ENCODE results near the gene FNTB. TPM values are rescaled to one million over a fixed set of nuclear protein-coding genes. Genes with fewer than 3 reads are reported as not detected.
"Not testable (repeated sequence)": the region's sequence is repeated elsewhere in the genome, so short reads cannot be mapped to it uniquely, and the experiment has no call there.

The FNTB gene
- polyA plus RNA-seq, 4 donors = 26.1 to 36.3 (median 30.6) TPM

DNA sequence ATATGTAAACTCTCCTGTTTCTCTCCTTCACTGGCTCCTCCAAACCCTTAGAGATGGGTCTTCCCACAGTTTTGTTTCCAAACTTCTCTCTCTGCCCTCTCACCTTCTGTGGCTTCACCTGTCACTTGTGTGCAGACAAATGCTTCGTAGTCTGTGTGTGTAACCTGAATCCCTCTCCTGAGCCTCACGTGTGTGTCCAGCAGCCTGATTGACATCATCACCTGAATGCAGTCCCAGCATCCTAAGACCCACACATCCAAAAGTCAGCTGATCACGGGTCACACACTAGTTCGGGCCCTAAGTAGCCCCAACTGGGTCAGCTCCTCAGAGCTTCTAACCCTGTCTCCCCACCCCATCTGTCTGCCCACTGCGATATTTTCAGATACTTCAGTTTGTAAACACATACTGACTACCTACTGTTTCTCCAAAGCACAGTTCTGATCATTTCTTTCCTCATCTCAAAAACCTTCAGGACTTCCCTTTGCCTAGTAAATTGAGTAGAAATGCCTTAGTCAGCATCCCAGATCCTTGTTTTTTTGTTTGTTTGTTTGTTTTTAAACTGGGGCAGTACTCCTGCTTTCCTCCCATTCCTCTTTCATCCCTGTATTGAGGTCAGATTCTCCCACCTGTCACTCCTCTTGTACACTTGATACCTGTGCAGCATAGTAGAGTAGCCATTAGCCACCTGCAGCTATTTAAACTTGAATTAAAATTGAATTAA, 23.7 kb downstream of the FNTB start:
- DNase-seq (ENCODE audit: low read depth in 4 of 4, low spot score in 3 of 4) = no peak

GRCh38 chr14:65011538-65011937, 24.8 kb downstream of the FNTB start:
- no peak for DNase-seq (ENCODE audit: low read depth in 4 of 4, low spot score in 3 of 4)

DNA sequence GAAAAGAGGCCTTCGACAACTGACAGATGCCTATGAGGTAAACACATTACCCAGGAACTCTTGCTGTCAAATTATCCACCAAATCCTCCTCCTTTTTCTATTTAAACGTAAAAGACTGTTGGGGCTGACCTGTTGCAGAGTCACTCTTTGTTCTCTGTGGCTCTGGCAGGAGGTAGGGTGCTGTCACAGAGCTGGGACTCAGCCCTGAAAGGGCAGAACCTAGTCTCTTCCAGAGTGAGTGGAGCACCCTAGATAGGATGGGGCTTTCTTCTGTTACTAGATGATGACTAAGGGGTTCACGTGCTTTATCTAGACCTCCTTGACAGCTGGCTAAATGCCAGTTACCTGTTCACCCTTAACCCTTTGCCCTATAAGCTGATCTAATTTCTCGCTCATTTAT, 25.7 kb downstream of the FNTB start:
- DNase-seq (ENCODE audit: low read depth in 4 of 4, low spot score in 3 of 4) = no peak

DNA sequence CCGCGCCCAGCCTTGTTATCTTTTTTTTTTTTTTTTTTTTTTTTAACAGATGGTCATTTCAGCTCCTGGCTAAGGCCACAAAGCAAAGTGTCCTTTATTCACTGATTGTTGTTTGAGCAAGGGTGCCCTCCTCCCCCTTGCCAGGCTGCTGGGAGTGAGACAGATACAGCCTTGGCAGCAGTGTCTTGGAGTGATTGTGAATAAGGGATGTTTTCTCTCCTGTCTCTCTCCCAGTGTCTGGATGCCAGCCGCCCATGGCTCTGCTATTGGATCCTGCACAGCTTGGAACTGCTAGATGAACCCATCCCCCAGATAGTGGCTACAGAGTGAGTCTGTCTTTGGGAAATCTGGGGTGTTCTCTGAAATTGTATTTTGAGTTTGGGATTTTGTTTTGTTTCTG, 28.7 kb downstream of the FNTB start:
- DNase-seq (ENCODE audit: low read depth in 4 of 4, low spot score in 3 of 4) = no peak

DNA sequence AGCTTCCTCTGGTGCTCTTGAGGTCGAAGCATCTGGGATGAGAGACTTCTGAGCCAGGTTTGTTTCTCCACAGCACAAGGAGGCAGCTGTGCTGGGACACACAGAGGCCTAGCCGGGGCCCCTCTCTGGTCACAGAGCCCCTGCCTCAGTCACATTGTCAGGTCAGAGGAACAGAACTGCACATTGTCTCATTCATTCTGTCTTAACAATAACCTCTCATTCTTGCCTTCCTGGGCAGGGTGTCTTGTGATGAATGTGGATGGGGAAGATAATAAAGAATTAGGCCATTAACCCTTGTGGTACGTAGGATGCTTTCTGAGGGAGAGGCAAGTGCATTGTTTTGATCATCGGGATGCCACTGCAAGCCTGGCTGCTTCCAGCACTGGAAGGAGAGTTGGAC, 29.8 kb downstream of the FNTB start:
- DNase-seq (ENCODE audit: low read depth in 4 of 4, low spot score in 3 of 4) = no peak

DNA sequence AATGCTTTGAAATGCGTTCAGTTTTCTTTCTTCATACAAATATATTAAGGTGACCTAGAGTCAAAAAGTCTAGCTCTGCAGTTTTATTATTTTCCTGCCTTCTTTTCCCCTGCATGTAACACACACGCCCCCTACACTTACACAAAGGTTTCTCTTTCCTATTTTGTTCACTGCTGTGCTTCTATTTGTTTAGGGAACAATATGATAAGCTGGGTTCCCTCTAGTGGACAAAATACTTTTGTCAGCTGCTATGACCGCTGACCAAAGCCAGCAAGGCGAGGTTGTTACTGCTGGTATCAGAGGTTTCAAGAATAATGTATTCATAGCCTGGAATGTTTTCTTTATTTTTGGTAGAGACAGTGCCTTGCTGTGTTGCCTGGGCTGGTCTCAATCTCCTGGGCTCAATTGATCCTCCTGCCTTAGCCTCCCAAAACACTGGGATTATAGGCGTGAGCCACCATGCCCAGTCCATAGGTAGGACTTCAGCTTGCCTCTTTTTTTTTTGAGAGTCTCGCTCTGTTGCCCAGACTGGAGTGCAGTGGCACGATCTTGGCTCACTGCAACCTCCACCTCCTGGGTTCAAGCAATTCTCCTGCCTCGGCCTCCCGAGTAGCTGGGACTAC, 33.4 kb downstream of the FNTB start:
- DNase-seq (ENCODE audit: low read depth in 4 of 4, low spot score in 3 of 4) = peak; percentile 34 to 65 (median 57)

- DNase-seq (ENCODE audit: low read depth in 4 of 4, low spot score in 3 of 4) = no peak
These were observed 38.3 kb downstream of the FNTB start for GRCh38 chr14:65024957-65025356.

DNA sequence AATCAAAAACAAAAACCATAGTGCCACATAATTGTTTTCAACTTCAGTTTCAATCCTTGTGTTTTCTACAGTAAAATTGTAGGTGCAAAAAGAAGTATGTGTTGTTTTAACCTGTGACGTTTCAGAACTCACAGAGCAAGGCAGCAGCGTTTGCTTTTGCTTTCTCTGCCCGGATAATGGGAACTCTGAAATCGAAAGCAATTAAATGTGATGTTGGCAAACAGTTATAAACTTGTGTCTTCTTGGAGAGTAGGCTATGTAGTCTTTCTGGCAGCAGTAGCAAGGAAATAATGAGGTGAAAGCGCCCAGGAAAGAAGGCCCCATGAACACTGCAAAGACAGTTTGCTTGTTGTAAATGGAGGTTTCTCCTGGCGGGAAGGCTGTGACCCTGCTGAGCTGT, 39.1 kb downstream of the FNTB start:
- no peak for DNase-seq (ENCODE audit: low read depth in 4 of 4, low spot score in 3 of 4)

GRCh38 chr14:65026526-65026925, 39.8 kb downstream of the FNTB start:
- no peak for DNase-seq (ENCODE audit: low read depth in 4 of 4, low spot score in 3 of 4)

DNA sequence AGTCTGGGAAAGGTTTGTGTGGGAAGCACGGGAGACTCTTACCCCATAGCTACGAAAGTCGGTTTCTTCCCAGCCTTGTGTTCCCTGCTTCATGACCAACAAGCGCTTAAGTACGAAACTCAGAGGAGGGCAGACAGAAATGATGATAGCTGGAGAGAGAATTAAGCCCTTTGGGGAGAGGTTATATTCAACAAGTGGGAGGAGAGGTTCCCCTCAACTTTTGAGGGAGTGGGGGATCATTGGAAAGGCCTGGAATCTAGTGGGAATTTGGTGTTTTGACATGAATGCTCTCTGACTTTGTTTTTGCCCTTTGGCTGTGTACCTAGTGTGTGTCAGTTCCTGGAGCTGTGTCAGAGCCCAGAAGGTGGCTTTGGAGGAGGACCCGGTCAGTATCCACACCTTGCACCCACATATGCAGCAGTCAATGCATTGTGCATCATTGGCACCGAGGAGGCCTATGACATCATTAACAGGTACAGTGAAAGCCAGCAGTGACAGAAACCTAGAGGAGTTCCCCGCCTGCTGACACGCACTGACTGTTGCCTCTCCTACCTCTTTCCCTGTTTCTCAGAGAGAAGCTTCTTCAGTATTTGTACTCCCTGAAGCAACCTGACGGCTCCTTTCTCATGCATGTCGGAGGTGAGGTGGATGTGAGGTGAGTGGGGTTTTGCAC, 40.6 kb downstream of the FNTB start:
- no peak for DNase-seq (ENCODE audit: low read depth in 4 of 4, low spot score in 3 of 4)

DNA sequence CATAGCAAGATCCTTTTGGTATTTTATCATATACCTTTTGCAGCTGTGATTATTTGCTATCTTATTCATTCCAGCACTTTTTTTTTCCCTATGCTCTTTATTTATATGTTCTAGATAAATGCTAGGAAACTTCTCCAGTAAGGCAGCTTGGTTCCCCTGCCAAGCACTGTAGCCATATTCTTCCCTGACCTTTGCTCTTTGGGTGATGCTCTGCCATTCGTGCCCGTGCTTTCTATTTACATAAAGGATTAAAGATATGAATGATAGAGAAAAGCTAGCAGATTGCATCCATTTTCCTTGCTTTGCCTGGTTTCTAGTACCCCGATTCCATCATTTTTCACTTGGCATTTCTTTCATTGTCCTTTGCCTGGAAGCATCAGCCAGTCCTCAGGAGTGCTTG, 42.2 kb downstream of the FNTB start:
- no peak for DNase-seq (ENCODE audit: low read depth in 4 of 4, low spot score in 3 of 4)

GRCh38 chr14:65031321-65031720, 44.6 kb downstream of the FNTB start:
- not testable (repeated sequence) for DNase-seq (ENCODE audit: low read depth in 4 of 4, low spot score in 3 of 4)

DNA sequence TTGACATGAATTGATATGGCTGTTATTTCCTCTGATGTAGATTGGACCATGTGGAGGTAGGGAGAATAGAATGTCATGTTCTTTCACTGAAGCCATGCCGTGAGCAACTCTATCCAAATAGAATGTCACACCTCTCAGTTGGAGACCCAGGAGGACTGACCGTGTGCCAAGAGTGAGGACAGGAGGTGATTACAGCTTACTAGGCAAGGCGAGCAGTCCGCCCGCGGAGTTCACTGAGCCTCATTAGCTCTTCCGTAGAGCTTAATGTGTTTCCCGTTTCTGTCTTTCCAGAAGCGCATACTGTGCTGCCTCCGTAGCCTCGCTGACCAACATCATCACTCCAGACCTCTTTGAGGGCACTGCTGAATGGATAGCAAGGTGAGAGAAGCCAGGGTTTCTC, 45.6 kb downstream of the FNTB start:
- DNase-seq (ENCODE audit: low read depth in 4 of 4, low spot score in 3 of 4) = no peak

DNA sequence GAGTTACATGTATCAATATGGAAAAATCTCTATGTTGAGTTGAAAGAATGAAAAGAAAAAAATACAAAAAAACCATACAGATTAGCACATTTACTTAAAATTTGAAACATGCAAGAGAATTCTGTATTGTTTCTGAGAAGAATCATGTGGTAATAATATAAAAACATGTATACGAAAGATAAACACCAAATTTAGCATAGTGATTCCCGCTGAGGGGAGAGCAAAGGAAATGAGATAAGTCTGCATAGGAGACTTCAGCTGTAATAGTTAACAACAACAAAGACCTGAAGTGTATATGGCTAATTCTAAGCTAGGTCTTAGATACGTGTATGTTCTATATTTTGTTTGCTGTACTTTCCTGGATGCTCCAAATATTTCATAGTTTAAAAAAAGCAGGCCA, 46.5 kb downstream of the FNTB start:
- no peak for DNase-seq (ENCODE audit: low read depth in 4 of 4, low spot score in 3 of 4)

GRCh38 chr14:65034021-65034420, 47.3 kb downstream of the FNTB start:
- DNase-seq (ENCODE audit: low read depth in 4 of 4, low spot score in 3 of 4) = no peak

DNA sequence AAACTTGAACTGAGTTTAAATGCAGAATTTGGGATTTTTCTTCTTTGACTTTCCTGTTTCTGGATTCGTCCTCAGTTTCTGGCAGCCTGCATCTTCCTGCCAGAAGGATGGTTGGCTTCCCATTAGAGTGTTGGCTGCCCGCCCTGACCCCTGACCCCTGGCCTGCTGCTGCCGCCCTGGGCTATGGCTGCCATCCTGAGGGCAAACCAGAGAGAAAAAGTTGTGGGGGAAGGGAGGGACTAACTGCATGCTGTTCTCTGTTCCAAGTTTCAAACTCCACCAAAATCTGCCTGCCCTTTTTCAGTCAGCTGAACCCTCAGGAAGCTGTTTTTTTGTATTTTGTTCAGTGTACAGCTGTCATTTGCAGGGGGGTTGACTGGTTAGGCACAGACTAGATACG, 48.4 kb downstream of the FNTB start:
- no peak for DNase-seq (ENCODE audit: low read depth in 4 of 4, low spot score in 3 of 4)

GRCh38 chr14:65038966-65039365, 52.3 kb downstream of the FNTB start:
- no peak for DNase-seq (ENCODE audit: low read depth in 4 of 4, low spot score in 3 of 4)

GRCh38 chr14:65040666-65041433, 54.2 kb downstream of the FNTB start:
- DNase-seq (ENCODE audit: low read depth in 4 of 4, low spot score in 3 of 4) = no peak

DNA sequence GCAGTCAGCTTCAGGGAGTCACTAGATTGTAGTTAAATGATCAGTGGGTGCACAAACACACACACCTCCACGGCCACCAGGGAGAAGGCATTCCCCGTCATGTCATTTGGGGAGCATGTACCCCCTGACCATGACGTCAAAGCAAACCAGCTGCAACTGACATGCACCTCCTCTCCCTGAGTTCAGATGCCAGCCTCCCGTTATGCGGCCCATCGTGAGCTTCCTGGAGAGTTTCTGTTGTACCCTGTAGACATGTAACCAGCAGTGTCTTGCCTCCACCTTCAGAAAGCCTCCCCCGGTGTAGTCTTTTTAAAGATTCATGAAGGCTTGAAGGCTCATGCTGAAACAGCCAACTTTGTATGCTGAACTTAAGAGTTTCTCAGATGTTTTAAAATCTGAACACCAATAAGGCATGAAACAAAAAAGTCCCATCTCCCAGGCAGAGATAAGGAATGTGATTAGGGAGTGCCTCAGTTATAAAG, 54.8 kb downstream of the FNTB start:
- DNase-seq (ENCODE audit: low read depth in 4 of 4, low spot score in 3 of 4) = no peak

- DNase-seq (ENCODE audit: low read depth in 4 of 4, low spot score in 3 of 4) = no peak
These were observed 55.6 kb downstream of the FNTB start for GRCh38 chr14:65042296-65042695.

- no peak for DNase-seq (ENCODE audit: low read depth in 4 of 4, low spot score in 3 of 4)
These were observed 56.2 kb downstream of the FNTB start for GRCh38 chr14:65042731-65043372.
